ENCODE data around the gene AFAP1L1. TPM values are rescaled to one million over a fixed set of nuclear protein-coding genes. Genes with fewer than 3 reads are reported as not detected.

Gene AFAP1L1
- total and polyA plus RNA-seq, 9 of the 15 experiments (the other 6 are each of a cell fraction or from before 2014, with no cell fraction given): 0.01 to 0.12 (median 0.03) TPM; not detected in 4

DNA sequence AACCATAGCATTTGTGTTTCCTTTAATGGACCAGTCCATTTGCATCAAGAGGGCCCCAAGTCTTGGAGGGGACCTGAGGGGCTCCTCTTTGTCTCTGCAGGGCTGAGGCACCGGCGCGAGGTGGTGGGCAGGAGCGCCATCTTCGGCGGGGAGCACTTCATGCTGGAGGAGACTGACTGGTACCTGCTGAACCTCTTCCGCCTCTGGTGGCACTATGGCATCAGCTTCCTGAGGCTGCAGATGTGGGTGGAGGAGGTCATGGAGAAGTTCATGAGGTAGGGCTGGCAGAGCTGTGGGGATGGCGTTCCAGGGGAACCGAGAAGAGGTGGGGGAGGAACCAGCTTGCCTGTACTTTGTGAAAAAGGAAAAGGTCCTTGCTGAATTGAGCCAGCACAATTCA, 92.3 kb downstream of the AFAP1L1 start:
- ChIA-PET POLR2A (interaction anchor here (0.8 to 1.6 kb wide), 3 partner anchors 9 to 101 kb away, joined by 3 read pairs; no protein-coding TSS in a partner anchor), CTCF (ENCODE audit: low intra/inter-chr PET ratio) (no interaction called here)
- FAIRE-seq (no peak), ATAC-seq (no peak), DNase-seq (ENCODE audit: extremely low read depth in 1 of 4, low spot score in 3 of 4) (no peak)
- Histone ChIP-seq H3K4me3 (no peak overlapping the region), H4K20me1 (replicated peaks; ENCODE audit: control insufficient read depth, insufficient read depth, low read length) (no peaks in the 10 kb centered on the region), H3K79me2 (ENCODE audit: control insufficient read depth, insufficient read depth, low read length) (peaks cover 1% of the 10 kb centered on the region; the same call in 1 of the 3 replicates), H3K9me1 (ENCODE audit: control insufficient read depth, insufficient read depth, low read length) (no peaks in the 10 kb centered on the region), H3K27me3 (ENCODE audit: control insufficient read depth in 2 of 2, insufficient read depth in 2 of 2, low read length in 2 of 2) (no peaks in the 10 kb centered on the region), H3K9ac (ENCODE audit: insufficient read depth in 1 of 2, low read depth in 2 of 2, low read length in 2 of 2) (peak overlapping the region in 1 of 2 experiments; percentile 27; a peak in 1 of 4 replicates), H3K9me3 (replicated peaks; ENCODE audit: control insufficient read depth, insufficient read depth, low read depth, low read length) (no peaks in the 10 kb centered on the region), H3K4me2 (ENCODE audit: insufficient read depth, low read length) (no peak overlapping the region), H3K27ac (ENCODE audit: extremely low read depth, low read depth, low read length) (no peak overlapping the region), H3K36me3 (ENCODE audit: control insufficient read depth, insufficient read depth, low read length) (no peaks in the 10 kb centered on the region), H3K4me1 (replicated peaks in 1 of 2; ENCODE audit: control insufficient read depth in 2 of 2, insufficient read depth in 2 of 2, low read length in 2 of 2) (peaks cover 25 to 26% of the 10 kb centered on the region in 2 experiments; a peak in 4 of 5 replicates), H2AFZ (ENCODE audit: low read depth, low read length) (no peak overlapping the region)
- 69% methylated on average over 8 of the region's 9 CpGs for WGBS (ENCODE audit: insufficient coverage, low coverage, missing lambda C conversion rate)
- no TSS peak for BruUV-seq (replicated peaks)
- in situ Hi-C loops (cut with MboI) (no loop called here), intact Hi-C loops (cut with micrococcal nuclease) (no loop called here)
- TF ChIP-seq, protein P1, sequence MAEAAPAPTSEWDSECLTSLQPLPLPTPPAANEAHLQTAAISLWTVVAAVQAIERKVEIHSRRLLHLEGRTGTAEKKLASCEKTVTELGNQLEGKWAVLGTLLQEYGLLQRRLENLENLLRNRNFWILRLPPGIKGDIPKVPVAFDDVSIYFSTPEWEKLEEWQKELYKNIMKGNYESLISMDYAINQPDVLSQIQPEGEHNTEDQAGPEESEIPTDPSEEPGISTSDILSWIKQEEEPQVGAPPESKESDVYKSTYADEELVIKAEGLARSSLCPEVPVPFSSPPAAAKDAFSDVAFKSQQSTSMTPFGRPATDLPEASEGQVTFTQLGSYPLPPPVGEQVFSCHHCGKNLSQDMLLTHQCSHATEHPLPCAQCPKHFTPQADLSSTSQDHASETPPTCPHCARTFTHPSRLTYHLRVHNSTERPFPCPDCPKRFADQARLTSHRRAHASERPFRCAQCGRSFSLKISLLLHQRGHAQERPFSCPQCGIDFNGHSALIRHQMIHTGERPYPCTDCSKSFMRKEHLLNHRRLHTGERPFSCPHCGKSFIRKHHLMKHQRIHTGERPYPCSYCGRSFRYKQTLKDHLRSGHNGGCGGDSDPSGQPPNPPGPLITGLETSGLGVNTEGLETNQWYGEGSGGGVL (CRISPR knock-in tag; IDR thresholded peaks at IDR 0.05): no peak
- TF ChIP-seq THRAP3 (IDR thresholded peaks at IDR 0.05; ENCODE audit: borderline replicate concordance): no peak
- TF ChIP-seq NR1H2 (CRISPR knock-in tag; IDR thresholded peaks at IDR 0.05): no peak
- no peak for TF ChIP-seq ZNF165 (CRISPR knock-in tag; IDR thresholded peaks at IDR 0.05; ENCODE audit: borderline replicate concordance)
- no peak for TF ChIP-seq CC2D1A (IDR thresholded peaks at IDR 0.05)
- no peak for TF ChIP-seq ZNF175 (CRISPR knock-in tag; IDR thresholded peaks at IDR 0.05; ENCODE audit: low read depth)
- TF ChIP-seq CBX5 (IDR thresholded peaks at IDR 0.05; ENCODE audit: borderline replicate concordance, low read depth): no peak
- no peak for TF ChIP-seq BCOR (IDR thresholded peaks at IDR 0.05)
- TF ChIP-seq SRSF9 (IDR thresholded peaks at IDR 0.05; ENCODE audit: borderline replicate concordance, low read depth, low read length): no peak
- no peak for TF ChIP-seq SAP30 (IDR thresholded peaks at IDR 0.05; ENCODE audit: borderline replicate concordance, insufficient read depth, low read depth, low read length, poor library complexity, severe bottlenecking)

Measured in K562 (cell line).